ENCODE results near the gene ZDHHC1. TPM values are rescaled to one million over a fixed set of nuclear protein-coding genes. Genes with fewer than 3 reads are reported as not detected.

ZDHHC1 gene
- total RNA-seq, 1 donor from 2014 or later, result 18.9 TPM

DNA sequence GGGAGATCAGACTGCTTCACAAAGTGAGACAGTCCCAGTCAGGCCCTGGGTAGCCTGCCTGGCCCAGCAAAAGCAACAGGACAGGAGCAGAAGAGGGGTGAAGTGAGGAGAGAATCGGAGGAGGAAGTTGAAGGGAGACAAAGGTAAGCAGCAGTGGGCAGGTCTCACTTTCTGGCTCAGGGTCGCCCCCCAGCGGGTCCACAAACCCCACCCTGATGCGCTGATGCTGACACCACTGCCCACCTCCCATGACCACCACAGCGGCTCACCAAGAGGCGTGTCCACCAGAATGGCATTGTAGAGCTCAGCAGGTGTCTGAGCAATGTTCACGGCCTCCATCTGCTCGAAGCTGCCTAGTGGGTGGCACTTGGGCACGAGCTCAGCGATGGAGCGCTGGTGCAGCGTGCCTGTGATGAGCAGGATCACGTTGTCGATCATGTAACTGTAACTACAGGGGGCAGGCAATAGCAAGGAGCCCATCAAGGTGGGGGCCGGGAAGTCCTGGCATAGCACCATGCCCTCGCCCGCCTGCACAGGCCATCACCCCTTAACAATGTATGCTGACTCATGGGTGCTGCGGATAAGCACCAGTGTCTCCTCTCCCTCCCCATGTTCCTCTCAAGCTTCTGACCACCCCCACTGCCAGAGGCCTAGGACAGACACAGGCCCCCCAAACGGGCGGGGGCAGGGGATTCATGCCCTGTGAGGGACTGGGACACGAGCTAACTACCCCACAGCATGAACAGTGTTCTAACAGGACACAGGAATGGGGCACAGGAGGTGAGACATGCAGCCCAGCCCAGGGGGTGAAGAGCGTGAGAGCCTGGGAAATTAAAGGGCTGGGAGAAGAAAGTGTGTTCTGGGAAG, 28.2 kb upstream of the ZDHHC1 start:
- H3K27ac ChIP-seq, result peak overlapping the region; percentile 64
- peaks cover 80% of the 10 kb centered on the region for H3K4me1 ChIP-seq

DNA sequence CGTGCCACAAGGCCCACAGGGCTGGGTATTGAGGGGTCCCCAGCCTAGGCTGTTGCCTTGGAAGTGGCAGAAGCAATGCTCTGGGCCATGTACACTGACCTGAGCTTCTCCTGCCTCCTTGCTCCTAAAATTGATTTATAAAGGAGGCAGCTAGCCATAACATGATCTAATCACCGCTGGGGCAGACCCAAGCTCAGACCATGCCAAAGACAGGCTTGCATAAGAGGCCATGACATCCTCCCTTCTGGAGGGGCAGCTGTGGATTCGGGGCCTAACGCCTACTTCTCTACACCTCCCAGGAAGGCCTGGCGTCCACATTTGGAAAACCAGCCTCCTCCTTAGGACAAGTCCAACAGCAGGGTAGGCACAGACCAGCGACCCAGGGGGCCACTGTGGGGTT, 27.0 kb upstream of the ZDHHC1 start:
- Histone ChIP-seq H3K27me3 (ENCODE audit: low read depth) (no peaks in the 10 kb centered on the region), H3K4me1 (peaks cover 70% of the 10 kb centered on the region), H3K27ac (peak overlapping the region; percentile 64), H3K4me3 (no peak overlapping the region), H3K36me3 (peaks cover 93% of the 10 kb centered on the region), H3K9me3 (no peaks in the 10 kb centered on the region)
- DNase-seq (no peak), ATAC-seq (no peak)
- intact Hi-C loops (cut with DNase I), result no loop called here
- TF ChIP-seq, protein P1, sequence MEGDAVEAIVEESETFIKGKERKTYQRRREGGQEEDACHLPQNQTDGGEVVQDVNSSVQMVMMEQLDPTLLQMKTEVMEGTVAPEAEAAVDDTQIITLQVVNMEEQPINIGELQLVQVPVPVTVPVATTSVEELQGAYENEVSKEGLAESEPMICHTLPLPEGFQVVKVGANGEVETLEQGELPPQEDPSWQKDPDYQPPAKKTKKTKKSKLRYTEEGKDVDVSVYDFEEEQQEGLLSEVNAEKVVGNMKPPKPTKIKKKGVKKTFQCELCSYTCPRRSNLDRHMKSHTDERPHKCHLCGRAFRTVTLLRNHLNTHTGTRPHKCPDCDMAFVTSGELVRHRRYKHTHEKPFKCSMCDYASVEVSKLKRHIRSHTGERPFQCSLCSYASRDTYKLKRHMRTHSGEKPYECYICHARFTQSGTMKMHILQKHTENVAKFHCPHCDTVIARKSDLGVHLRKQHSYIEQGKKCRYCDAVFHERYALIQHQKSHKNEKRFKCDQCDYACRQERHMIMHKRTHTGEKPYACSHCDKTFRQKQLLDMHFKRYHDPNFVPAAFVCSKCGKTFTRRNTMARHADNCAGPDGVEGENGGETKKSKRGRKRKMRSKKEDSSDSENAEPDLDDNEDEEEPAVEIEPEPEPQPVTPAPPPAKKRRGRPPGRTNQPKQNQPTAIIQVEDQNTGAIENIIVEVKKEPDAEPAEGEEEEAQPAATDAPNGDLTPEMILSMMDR (IDR thresholded peaks at IDR 0.05), result no peak

More for the DNA sequence above, 28.2 kb upstream of the ZDHHC1 start:
- H3K36me3 ChIP-seq, result peaks cover 93% of the 10 kb centered on the region
- no peak for DNase-seq
- TF ChIP-seq, protein P1 (IDR thresholded peaks at IDR 0.05), result no peak
- no peaks in the 10 kb centered on the region for H3K27me3 ChIP-seq (ENCODE audit: low read depth)
- H3K9me3 ChIP-seq, result no peaks in the 10 kb centered on the region
- no peak overlapping the region for H3K4me3 ChIP-seq
- intact Hi-C loops (cut with DNase I), result no loop called here
- ATAC-seq, result no peak

DNA sequence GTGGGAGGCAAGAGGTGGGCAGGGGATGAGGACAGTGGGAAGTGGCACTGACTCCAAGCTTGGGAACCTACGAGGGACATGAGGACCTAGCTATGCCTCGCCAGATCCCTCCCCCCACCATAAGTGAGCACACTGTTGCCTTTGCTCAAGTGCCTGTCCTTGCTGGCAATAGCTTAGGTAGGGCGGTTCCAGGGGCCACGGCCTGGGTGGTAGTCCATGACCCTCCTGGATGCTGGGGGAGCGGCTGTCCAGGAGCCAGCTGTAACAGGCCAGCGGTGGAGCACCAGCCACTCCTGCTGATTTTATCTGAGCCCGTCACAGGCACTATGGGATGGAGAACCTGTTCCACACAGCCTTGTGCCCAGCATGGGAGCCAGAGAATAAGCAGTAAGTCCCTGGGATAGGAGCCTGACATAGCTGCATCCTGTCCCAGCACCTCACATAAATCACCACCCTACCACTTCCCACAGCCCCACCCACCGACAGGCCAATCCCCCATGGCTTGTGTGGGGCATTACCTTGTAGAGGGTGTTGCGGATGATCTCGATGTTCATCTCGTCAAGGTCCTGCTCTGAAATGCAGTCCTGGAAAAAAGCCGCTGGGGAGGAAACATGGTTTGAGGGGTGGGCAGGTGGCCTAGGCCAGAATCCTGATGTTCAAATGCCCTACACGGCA, 26.4 kb upstream of the ZDHHC1 start:
- TF ChIP-seq, protein P1 (IDR thresholded peaks at IDR 0.05), result no peak
- Histone ChIP-seq H3K9me3 (no peaks in the 10 kb centered on the region), H3K4me1 (peaks cover 65% of the 10 kb centered on the region), H3K4me3 (no peak overlapping the region), H3K27me3 (ENCODE audit: low read depth) (no peaks in the 10 kb centered on the region), H3K27ac (peak overlapping the region; percentile 38), H3K36me3 (peaks cover 95% of the 10 kb centered on the region)
- no peak for DNase-seq
- no peak for ATAC-seq
- intact Hi-C loops (cut with DNase I), result no loop called here

DNA sequence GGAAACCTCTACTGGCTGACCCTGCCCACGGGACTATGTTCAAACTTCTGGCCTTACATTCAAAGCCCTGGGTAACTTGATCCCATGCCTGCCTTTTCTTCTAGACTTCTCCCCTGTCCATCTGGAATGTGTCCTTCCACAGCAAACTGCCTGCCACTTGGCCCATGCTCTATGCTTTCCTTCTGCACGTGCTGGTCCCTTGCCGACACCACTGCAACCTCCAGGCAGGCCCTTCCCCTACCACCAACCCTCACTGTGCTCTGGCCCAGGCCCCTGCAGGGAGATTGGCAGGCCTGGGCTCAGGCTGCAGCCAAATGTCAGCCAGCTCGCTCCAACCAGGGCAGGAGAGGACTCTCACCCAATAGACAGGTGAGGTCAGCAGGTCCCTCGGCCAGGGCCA, 25.6 kb upstream of the ZDHHC1 start:
- ATAC-seq, result peak in 1 of 2 donors; percentile 4
- TF ChIP-seq, protein P1 (IDR thresholded peaks at IDR 0.05), result no peak
- DNase-seq, result no peak
- Histone ChIP-seq H3K27ac (no peak overlapping the region), H3K4me1 (peaks cover 57% of the 10 kb centered on the region), H3K27me3 (ENCODE audit: low read depth) (no peaks in the 10 kb centered on the region), H3K9me3 (no peaks in the 10 kb centered on the region), H3K36me3 (peaks cover 95% of the 10 kb centered on the region), H3K4me3 (no peak overlapping the region)
- intact Hi-C loops (cut with DNase I), result no loop called here

DNA sequence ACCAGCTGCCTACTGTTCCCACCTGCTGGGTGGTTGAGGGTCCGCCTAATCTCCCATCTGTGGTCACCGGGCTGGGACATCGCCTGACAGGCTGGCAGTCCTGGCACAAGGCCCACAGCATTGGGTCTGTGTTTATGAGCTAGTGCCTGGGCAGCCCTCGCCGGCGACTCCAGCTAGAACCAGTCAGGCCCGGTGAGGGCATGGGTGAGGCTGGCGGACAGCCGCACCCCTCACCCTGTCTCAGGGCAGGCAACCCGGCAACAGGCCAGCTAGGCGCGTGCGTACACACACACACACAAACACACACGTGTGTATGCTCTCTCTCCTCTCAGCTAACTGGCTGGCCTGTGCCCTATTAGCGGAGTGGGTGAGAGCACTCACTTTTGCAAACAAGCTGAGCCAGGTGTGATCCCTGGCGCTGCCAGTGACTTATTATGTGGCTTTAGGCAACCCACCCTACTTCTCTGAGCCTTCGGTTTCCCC, 25.0 kb upstream of the ZDHHC1 start:
- ATAC-seq (peak; percentile 81 to 82), DNase-seq (peak; percentile 86)
- no peaks in the 10 kb centered on the region for H3K27me3 ChIP-seq (ENCODE audit: low read depth)
- peak overlapping the region; percentile 27 for H3K27ac ChIP-seq
- TF ChIP-seq, protein P1 (IDR thresholded peaks at IDR 0.05), result no peak
- no peaks in the 10 kb centered on the region for H3K9me3 ChIP-seq
- H3K36me3 ChIP-seq, result peaks cover 99% of the 10 kb centered on the region
- intact Hi-C loops (cut with DNase I), result no loop called here
- peaks cover 51% of the 10 kb centered on the region for H3K4me1 ChIP-seq
- no peak overlapping the region for H3K4me3 ChIP-seq
